Superior temporal gyrus (tissue), 1 donor: ENCODE measurements around the gene ADISSP.
A peak's percentile ranks its signal among the peaks of the same experiment; 100 is the strongest.

Experiments used
- DNase-seq: peaks from one replicate; pipeline ENCODE4 v3.0.0-alpha.2; 2016; ENCODE audit errors: extremely low spot score

ADISSP gene

DNA sequence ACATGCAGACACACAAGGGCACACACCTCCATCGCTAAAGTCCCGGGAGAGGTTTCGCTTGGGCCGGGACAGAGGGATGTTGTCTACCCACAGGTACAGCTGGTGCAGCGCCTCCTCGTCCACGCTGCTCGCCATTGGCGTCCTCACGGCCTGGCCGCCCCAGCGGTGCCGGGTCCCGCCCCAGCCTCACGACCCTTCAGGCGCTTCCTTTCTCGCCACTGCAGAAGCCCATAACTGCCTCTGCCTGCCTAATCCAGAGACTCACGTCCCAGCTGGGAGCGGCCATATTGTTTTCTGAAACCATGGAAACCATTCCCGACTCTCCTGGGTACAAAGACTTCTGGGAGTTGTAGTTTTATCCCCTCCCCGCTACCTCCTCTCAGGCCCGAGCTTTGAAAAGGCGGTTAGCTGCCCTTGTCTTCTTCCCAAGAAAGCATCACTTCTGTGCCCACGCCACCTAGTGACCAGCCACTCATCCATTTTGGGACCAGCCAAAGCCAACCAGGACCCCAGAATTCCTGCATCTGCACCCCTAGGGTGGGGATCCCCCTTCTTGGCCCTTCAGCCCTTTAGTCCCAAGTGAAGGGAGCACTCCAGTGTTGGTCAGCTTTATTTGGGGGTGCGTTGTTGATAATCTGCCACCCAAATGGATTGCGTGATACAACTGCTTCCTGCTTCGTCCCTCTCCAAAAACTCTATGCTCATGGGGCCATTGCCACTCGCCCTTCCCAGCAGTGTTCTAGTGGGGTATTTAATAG lies 13.8 kb upstream of the ADISSP start, which contains the start of gene SPEF1:
SPEF1 (minus strand) TSS at position 296 of the 758 bp plus-strand sequence; CDS start at position 135, 161 bp downstream.
- DNase-seq = peak; percentile 96

GRCh38 chr20:3778976-3779375 lies 11.4 kb upstream of the ADISSP start:
- no peak for DNase-seq

DNA sequence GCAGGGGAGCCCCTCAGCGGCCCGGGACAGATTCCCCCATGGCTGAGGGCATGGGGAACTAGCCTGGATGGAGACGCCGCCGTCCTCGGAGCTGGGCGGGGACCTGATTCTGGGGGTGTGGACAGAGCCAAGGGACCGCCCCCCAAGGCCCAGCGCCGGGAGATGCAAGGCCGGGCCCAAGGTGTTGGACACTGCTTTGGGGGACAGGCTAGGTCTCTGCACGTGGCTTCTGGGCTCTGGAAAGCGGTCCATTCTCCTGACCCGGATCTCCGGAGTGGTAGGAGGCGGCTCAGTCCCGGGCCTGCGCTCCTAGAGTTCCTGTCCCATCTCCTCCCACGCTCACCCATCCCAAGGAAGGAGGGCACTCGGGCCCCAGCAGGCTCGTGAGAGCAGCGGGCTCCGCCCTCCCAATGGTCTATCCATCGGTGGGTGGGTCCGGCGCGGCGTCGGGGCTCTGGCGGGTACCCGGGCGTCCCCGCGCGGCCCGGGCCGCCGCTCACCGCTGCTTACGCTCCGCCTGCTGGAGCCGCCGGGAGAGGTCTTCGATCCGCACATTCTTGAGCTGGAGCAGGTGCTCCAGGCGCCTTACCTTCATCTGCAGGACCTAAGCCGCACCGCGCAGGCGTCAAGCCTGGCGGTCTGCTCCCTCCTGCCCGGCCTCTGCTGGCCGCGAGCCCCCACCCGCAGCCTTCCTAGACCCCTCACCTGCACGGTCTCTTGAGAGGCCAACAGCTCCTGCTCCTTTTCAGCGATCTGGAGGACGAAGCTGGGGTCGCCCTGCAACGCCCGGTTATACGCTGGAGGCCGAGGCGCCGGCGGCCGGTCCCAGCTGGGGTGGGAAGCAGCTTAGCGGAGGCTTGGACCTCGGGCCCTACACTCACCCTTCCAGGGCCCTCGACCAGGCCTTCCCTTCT lies 10.4 kb upstream of the ADISSP start:
- DNase-seq = no peak

DNA sequence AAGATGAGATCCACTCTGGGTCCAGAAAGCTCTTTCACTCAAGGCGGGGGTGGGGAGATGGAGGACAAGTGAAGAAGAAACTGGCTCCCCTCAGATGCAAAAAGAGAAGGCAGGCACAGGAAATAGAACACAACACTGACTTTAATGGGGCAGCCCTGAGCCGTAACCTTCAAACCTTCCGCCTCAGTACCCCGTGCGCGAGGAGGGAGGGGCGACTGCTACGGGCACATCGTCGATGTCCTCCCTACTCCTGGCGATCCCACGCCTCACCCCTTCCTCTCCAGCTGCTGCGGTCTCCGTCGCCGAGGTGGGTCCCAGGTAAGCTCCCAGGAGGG lies 9.8 kb upstream of the ADISSP start:
- no peak for DNase-seq

- no peak for DNase-seq
Measured at GRCh38 chr20:3775457-3776108, 8.0 kb upstream of the ADISSP start.

DNA sequence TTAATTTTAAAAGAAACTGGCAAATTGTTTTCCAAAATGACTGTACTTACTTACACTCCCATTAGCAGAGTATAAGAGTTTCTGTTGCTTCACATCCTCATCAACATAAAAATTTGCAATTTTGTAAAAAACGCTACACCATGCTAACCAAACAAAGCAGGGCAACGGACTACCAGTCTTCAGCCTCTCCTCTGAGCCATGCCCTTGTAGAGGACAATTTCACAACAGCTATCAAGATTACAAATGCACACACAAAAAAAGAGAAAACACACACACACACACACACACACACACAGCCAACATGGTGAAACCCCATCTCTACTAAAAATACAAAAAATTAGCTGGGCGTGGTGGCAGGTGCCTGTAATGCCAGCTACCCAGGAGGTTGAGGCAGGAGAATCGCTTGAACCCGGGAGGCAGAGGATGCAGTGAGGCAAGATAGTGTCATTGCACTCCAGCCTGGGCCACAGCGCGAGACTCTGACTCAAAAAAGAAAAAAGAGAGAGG lies 4.1 kb upstream of the ADISSP start:
- no peak for DNase-seq

GRCh38 chr20:3768342-3769130 lies 983 bp upstream of the ADISSP start:
- DNase-seq = peak; percentile 68

DNA sequence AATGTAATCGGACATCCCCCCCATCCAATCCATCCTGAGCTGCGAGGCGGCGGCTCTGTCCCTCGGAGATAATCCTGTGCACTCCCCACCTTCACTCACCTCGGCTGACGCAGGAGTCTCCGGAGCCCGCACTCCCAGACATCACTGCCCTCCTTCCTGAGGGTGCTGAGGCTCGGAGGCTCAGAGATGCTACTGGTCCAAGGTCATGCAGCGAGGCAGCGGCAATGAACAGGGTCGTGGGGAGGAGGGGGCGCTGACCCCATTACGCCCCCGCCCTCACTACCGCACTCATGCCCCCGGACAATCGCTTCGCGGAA lies 485 bp downstream of the ADISSP start:
- DNase-seq = no peak

DNA sequence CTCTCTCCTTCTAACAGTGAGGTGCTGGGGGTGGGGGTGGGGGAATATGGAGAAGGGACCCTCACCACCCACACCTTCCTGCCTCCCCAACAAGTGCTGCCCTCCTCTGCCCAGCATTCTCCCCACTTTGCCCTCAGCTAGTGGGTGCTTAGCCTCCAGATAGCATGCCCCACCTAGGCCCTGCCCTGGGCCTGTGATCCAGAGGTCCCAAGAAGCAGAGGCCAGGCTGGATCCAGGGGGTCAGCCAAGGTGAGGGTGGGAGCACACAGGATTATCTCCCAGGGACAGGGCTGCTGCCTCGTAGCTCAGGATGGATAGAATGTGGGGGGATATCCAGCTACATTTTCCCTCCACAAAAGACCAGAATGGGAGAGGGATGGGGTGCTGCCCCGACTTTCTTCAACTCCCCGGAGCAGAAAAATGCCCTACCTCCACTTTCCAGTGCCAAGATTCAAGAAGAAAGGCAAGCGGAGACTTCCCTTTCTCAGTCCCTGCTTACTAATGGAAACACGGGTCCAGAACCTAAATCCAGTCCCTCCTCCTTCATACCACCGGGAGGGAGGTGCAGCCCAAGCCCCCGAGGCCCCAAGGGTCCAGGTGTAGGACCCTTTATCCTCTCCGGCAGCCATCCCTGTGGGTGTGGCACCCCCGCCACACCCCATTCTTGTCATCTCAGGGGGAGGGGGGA lies 987 bp downstream of the ADISSP start:
- no peak for DNase-seq

DNA sequence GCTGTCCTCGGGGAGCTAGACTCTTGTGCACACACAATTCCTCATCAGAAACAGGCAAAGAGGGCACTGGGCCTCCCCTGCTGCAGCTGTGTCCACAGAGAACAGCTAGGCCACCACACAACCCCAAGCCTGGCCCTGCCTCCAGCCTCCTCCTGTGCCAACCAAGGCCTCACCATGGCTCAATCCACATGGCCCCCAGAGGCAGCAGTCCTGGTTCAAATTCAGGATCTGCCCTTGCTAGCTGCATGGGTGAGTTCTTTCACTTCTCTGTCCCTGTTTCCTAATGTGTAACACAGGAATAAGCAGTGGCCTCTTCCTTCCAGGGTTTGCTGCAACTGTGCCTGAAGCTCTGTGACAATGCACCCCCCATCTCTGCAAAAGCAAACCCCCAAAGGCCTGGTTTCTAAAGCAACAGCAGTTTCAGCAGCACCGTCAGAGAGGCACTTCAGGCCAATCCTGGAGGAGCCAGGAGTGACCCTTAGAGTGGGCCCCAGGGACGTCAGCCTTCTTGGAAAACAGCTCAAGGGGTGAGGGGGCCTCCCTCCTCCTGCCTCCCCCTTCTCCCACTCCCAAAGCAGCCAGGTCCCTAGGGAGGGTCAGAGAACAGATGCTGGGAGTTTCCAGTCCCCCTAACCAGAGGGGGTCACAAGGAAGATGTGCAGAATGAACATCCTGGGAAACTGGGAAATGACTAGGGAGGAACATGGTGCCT lies 2.2 kb downstream of the ADISSP start:
- no peak for DNase-seq

DNA sequence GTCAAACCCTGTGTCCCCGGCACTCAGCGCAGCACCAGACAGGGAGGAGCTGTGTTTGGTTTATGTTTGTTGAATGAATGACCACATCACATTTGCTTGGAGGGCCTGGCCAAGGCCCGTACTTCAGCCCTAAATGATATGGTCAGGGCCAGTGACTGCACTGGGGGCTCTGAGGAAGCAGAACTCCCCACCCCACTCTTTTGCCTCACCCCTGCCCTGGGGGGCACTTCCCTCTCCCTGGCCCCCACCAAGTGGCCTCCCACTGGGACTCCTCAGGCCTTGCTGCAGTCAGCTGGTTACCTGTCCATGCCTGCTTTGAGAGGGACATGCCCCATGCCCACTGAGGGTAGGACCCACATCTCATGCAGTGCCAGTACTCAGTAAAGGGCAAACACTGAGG lies 2.9 kb downstream of the ADISSP start:
- no peak for DNase-seq

DNA sequence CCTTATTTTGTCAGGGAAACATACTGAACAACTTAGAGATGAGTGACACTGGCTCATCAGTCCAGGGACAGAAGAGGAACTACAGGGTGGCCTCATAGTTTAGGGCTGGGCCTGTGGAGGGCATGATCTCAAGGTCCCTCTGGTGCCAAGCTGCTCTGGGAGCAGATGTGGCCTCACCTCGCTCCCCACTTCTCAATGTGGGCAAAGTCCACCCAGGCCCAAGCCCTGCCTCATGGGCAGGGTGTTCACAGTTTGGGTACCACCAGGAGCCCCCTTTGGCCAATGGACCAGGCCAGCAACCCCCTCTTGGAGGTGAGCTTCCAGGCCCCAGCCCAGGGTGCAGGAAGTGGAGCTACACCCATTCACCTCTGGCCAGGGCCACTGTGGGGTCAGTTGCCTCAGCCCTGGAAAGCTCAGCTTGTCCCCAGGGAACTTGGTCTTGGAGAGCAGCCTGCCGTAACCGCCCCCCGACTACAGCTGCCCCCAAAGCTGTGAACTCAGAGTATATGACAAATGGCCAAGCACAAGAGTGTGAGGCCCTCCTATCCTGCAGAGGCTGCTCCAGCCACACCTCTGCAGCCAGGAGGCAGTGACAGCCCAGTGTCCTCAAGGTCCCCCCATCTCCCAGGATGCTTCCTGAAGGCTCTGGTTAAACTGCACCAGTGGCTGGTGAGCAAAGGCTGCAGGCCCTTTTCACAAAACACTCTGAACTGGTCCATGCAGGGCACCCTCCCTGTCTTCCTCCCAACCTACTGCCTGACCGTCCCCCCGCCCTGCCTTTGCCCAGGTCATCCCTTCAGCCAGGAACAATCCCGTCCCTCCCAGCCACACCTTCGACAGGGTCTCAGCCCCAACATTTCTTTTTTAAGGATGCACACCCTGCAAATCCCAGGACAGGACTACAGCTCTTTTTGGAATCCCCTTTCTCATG lies 3.6 kb downstream of the ADISSP start:
- no peak for DNase-seq

GRCh38 chr20:3760655-3761348 lies 6.8 kb downstream of the ADISSP start:
- DNase-seq = no peak

DNA sequence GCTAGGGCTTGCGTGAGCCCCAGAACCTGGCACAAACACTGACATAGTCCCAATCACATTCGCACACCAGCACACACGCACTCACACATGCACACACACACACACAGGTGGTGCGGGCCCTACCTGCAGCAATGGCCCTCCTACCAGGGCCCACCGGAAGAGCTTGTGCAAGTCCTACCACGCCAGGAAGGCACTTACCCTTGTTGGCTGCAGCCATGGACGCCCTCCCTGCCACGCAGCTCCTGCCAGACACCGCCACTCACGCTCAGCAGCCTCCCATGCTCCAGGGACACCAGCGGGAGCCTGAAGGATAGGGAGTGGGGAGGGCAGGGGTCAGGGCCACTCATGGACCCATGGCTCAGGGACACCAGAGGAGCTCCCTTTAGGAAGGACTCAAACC lies 7.7 kb downstream of the ADISSP start:
- DNase-seq = no peak

GRCh38 chr20:3759316-3759823 lies 8.2 kb downstream of the ADISSP start:
- DNase-seq = no peak

- DNase-seq = no peak
Measured at GRCh38 chr20:3758566-3758965, 9.0 kb downstream of the ADISSP start.

- no peak for DNase-seq
Measured at GRCh38 chr20:3757268-3757667, 10.3 kb downstream of the ADISSP start.

DNA sequence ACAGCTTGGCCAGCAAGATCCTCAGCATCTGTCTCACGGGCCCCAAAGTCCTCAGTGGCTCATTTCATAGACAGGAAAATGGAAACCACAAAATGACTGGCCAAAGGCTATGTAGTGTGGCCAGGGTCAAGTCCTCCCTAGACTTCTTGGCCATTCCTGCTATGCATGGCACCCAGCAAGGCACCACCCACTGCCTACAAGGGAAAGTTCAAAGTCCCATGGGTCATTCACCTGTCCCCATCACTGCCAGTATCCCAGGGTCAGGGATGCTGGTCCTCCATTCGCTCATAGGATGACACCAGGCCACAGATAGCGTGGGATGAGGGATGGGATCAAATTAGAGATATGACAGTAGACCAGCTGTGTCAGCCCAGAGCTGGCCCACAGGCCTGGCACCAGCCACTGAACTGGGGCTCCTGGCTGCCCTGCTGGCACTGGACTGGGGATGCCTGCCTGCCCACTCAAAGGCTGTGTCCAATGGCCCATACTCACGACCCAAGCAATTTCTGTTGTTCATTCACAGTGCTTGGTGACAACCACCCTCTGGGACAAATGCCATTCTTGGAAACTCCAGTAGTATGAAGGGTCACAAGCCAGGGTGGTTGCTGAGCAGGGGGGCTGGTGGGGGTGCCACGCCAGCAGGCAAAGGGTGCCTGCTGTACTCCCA lies 11.6 kb downstream of the ADISSP start:
- DNase-seq = no peak
